Fibroblast of peridontal ligament (primary cell): Measurements from ENCODE around the gene DLST.

Experiments used
- DNase-seq: peaks from one replicate; pipeline ENCODE4 v3.0.0-alpha.2; 2010; ENCODE audit errors: extremely low read depth

Gene DLST

DNA sequence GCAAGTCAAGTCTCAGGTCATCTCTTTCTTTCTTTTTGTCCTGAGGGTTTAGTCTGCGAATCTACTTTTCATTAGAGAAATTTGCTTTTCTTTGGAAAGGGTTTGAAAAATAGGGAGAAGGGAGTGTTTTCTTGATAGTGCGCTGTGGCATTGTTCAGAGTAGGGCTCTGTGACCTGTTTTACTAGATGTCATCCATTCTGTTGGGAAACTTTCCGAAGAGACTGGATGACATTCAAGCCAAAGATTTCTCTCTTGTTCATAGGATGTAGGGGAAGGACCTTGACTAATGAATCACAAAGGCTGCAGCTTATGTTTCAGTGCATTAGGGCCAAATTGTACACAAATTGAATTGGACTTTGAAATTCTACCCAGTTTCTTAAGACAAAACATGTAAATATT, 14.7 kb downstream of the DLST start:
- DNase-seq, result peak; percentile 43

DNA sequence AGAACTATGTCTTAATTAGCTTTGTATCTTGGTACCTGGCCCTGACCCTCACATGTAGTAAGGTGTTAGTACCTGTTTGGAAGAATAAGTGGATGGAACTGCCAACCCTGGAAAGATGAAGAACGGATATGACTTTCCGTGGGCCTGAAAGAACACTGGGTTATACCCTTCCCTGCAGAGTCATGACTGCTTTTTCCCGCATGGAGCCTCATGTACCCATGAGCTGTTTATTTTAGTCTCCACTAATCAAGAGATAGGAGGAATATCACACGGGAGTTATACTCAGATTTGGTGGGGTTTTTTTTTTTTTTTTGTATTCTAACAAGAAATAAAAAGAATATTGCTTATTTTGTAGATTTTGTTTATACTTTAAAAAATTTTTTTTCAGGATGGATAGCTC, 15.9 kb downstream of the DLST start:
- DNase-seq, result no peak

DNA sequence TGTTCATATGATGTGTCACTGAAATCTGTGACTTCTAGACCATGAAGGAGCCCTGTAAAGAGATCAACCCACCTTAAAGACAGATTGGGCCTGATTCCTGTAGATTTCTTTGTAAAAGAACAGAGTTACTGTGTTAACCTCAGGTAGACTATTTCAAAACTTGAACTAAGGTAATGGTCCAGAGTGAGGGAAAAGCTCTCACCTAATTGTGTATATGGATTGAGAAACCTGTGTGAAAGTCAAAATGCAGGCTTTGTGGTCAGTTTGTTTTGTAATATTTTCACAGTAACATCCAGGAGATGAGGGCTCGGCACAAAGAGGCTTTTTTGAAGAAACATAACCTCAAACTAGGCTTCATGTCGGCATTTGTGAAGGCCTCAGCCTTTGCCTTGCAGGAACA, 16.4 kb downstream of the DLST start:
- DNase-seq, result no peak

- no peak for DNase-seq
These were observed 17.0 kb downstream of the DLST start for GRCh38 chr14:74898694-74899093.

- DNase-seq, result no peak
These were observed 21.4 kb downstream of the DLST start for GRCh38 chr14:74902941-74903705.

GRCh38 chr14:74904635-74905503, 23.2 kb downstream of the DLST start:
- DNase-seq, result no peak

DNA sequence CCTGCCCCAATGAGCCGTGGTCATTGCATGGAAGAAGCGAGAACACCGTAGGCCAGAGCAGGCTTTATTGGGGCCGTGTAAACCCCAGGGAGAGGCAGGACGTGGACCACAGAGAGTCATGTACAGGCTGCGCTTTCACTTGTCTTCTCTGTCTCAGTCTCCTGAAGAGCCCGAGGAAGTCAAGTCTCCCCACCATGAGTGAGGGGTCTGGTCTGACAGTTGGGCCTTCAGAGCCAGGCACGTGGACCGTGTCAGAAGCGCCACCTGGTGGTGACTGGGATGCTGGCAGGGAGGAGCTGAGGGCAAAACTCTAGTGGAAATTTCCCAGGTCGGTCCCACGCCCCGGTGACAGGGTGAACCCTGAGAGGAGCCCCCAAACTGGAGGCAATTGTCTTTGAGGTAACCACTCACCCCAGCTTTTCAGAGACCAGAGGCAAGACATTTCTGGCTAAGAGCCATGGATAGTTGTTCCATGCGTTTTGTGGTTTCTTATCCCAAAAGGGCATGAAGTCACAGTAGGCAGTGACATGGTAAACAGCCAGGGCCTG, 24.0 kb downstream of the DLST start:
- DNase-seq, result peak; percentile 62

GRCh38 chr14:74906925-74907521, 25.3 kb downstream of the DLST start:
- no peak for DNase-seq

GRCh38 chr14:74907744-74908143, 26.0 kb downstream of the DLST start:
- DNase-seq, result no peak

GRCh38 chr14:74908861-74909341, 27.2 kb downstream of the DLST start:
- DNase-seq, result no peak

DNA sequence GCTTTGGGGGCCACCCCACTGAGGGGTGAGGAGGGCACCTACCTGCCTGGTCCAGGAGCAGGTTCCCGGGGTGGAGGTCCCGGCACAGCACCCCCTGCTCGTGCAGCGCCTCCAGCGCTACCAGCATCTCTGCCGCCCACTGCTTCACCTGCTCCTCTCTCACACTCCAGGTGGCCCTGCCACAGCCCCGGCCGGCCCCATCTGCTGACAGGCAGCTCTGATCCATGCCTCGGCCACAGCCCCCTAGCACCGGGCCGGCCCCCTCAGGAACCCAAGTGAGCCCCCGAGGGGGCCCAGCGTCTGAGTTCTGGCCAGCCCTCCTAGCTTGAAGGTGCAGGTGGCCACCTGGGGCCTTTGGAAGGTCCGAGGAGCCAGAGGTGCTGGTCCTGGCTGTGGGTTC, 27.8 kb downstream of the DLST start:
- DNase-seq, result no peak

DNA sequence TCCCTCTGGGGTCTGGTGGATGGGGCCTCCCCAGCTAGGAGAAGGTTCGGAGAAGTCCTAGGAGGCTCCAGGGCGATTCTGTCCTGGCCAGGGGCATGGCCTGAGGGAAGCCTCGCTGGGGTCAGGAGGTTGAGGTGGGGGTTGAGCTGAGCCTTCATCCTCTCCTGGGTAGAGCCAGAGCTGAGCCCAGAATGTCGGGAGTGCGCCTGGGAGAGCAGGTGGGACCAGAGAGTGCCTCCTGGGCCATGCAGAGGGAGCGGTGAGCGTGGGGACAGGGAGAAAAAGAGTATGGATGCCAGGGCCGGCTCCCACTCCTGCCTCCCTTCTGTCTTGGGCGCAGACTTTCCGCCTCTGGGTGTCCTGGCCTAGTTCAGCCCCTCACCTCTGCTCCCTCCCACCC, 28.2 kb downstream of the DLST start:
- DNase-seq, result no peak

- DNase-seq, result no peak
These were observed 28.8 kb downstream of the DLST start for GRCh38 chr14:74910556-74910955.

GRCh38 chr14:74911221-74911620, 29.5 kb downstream of the DLST start:
- DNase-seq, result no peak

DNA sequence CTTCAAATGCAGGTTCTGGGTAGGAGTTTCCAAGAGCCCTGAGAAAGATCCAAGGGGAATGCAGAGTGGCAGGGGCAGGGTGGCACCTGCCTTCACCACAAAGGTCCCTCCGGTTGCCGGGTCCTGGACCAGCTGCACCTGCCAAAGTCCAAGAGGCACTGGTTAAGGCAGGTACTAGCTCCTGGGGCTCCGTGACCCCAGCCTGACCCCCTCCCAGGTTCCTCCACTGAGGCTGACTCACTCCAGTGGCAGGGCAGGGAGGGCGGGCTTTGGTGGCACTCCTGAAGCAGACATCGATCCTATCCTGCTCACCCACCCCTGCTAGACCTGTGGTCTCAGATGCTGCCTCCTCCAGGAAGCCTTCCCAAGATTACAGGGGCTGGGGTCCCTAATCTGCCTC, 30.0 kb downstream of the DLST start:
- no peak for DNase-seq

DNA sequence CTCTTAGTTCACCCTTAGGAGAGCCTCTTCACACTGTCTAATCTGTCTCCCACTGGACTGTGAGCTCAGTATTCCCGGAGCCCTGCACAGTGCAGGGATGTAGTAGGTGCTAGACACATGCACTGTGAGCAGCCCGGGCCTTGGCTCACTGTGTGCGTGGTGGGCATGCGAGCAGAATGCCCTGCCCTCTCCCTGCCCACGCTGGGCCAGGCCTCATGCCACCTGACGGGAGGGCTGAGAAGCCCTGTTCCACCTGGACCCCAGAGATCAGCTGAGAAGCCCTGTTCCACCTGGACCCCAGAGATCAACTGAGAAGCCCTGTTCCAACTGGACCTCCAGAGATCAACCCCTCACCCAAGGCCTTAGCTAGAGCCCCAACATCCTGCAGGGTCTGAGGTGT, 30.4 kb downstream of the DLST start:
- no peak for DNase-seq

GRCh38 chr14:74912801-74913200, 31.1 kb downstream of the DLST start:
- no peak for DNase-seq

DNA sequence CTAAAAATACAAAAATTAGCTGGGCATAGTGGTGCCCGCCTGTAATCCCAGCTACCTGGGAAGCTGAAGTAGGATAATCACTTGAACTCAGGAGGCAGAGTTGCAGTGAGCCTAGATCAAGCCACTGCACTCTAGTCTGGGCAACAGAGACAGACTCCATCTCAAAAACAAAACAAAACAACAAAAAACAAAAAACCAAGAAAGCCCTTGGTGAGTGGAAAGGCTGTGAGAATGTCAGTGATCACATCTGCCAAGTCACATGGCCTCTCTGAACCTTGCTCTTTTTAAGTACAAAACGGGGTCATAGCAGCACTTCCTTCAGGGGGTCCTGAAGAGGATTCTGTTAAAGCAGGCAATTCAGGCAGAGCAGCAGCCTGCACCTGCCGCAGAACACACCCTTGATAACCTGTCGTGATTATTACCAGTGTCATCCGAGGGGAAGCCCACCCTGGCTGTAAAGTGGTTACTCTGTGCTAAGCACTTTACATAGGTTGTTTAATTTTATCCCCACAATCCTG, 31.7 kb downstream of the DLST start:
- no peak for DNase-seq

GRCh38 chr14:74913986-74914573, 32.4 kb downstream of the DLST start:
- DNase-seq, result peak; percentile 87

DNA sequence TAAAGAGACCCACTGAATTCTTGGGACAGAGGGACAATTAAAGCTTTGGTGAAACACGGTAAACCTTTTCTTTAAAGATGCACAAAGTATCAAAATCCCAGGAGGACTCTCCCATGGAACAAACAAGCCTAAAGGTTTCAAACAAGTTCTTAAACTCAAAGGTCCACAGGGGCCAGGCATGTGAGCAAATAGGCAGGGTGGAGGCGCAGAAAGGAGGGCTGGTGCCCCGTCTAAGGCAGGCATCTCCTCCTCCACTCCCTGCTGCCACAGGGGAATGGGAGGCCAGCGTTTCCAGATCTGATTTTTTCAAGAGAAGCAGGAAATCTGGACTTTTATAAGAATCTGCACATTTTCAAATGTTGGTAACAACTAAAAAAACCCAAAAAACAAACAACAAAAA, 33.7 kb downstream of the DLST start:
- DNase-seq, result no peak

- no peak for DNase-seq
These were observed 34.1 kb downstream of the DLST start for GRCh38 chr14:74915826-74916225.

- DNase-seq, result no peak
These were observed 35.4 kb downstream of the DLST start for GRCh38 chr14:74917178-74917543.
